Activated T-helper 1 cell treated with anti-CD3 and anti-CD28 coated beads, Interleukin-12 subunit alpha, Interleukin-12 subunit beta, Interleukin-2, Interleukin-4 antibody, amounts not matched to agents 30 ng/mL and 10 ng/mL and 1 ng/mL, durations not matched to agents 14 hours and 24 hours and 36 hours (primary cell): ENCODE measurements around the gene IRF7. TPM values are rescaled to one million over a fixed set of nuclear protein-coding genes. Genes with fewer than 3 reads are reported as not detected.

Experiments
- DNase-seq: peaks from one replicate; pipeline ENCODE4 v3.0.0; 2021; ENCODE audit warnings: low spot score
- H3K27ac Mint-ChIP-seq: one replicate; pipeline ENCODE4 v1.8.0; 2021; ENCODE audit warnings: mild to moderate bottlenecking, mixed read lengths
- H3K27me3 Mint-ChIP-seq: one replicate; pipeline ENCODE4 v1.8.0; 2022; ENCODE audit warnings: mild to moderate bottlenecking, moderate library complexity, mixed read lengths; ENCODE audit not compliant: insufficient read depth
- H3K36me3 Mint-ChIP-seq: one replicate; pipeline ENCODE4 v1.8.0; 2021; ENCODE audit warnings: low read depth, mixed read lengths
- H3K4me1 Mint-ChIP-seq: one replicate; pipeline ENCODE4 v1.8.0; 2021; ENCODE audit warnings: low read depth, mixed read lengths
- H3K4me3 Mint-ChIP-seq: one replicate; pipeline ENCODE4 v1.8.0; 2021; ENCODE audit warnings: mild to moderate bottlenecking, moderate library complexity, mixed read lengths
- H3K9me3 Mint-ChIP-seq: one replicate; pipeline ENCODE4 v1.8.0; 2021; ENCODE audit warnings: mixed read lengths
- intact Hi-C: fragments of 100-400 bp; cut with micrococcal nuclease; formaldehyde crosslinking; loops from one replicate; pipeline ENCODE4 v1.15.1; 2024
- total RNA-seq: library from RNA; stranded (reverse); gene quantifications from 2 replicates; pipeline ENCODE4 v1.2.3, GENCODE V29; 2022

Gene IRF7
- total RNA-seq, 1 donor from 2014 or later = 63.1 TPM

- no peak for DNase-seq
- Mint-ChIP-seq H3K27me3 (peaks cover 20% of the 10 kb centered on the region), H3K36me3 (peaks cover 2% of the 10 kb centered on the region), H3K27ac (no peak overlapping the region), H3K4me3 (no peak overlapping the region), H3K9me3 (no peaks in the 10 kb centered on the region), H3K4me1 (no peaks in the 10 kb centered on the region)
- intact Hi-C loops = no loop called here
Observed at GRCh38 chr11:637333-637592, 21.5 kb upstream of the IRF7 start.

- Mint-ChIP-seq H3K4me3 (peak within 1 kb of the TSS; percentile 19), H3K27ac (no peak within 1 kb of the TSS)
Observed at GRCh38 chr11:636511-637332, 21.0 kb upstream of the IRF7 start, which contains the start of gene DRD4. DRD4 (plus strand) TSS chr11:637269; CDS start chr11:637305, 36 bp downstream.

GRCh38 chr11:635945-636510 lies 20.3 kb upstream of the IRF7 start:
- peaks cover 2% of the 10 kb centered on the region for H3K36me3 Mint-ChIP-seq
- peaks cover 20% of the 10 kb centered on the region for H3K27me3 Mint-ChIP-seq
- H3K4me1 Mint-ChIP-seq = no peaks in the 10 kb centered on the region
- no peak overlapping the region for H3K27ac Mint-ChIP-seq
- DNase-seq = no peak
- no peak overlapping the region for H3K4me3 Mint-ChIP-seq
- intact Hi-C loops = no loop called here
- H3K9me3 Mint-ChIP-seq = no peaks in the 10 kb centered on the region

More at GRCh38 chr11:636511-637332, 21.0 kb upstream of the IRF7 start, which contains the start of gene DRD4:
- no peaks in the 10 kb centered on the region for H3K4me1 Mint-ChIP-seq
- peaks cover 2% of the 10 kb centered on the region for H3K36me3 Mint-ChIP-seq
- intact Hi-C loops = no loop called here
- DNase-seq = no peak
- H3K9me3 Mint-ChIP-seq = no peaks in the 10 kb centered on the region
- H3K27me3 Mint-ChIP-seq = peaks cover 20% of the 10 kb centered on the region

GRCh38 chr11:630871-631270 lies 15.1 kb upstream of the IRF7 start:
- intact Hi-C loops = no loop called here
- Mint-ChIP-seq H3K27ac (no peak overlapping the region), H3K4me3 (no peak overlapping the region), H3K4me1 (peaks cover 20% of the 10 kb centered on the region), H3K27me3 (peaks cover 17% of the 10 kb centered on the region), H3K36me3 (peaks cover 10% of the 10 kb centered on the region), H3K9me3 (no peaks in the 10 kb centered on the region)
- DNase-seq = no peak

- peak overlapping the region; percentile 4 for H3K27ac Mint-ChIP-seq
- H3K4me1 Mint-ChIP-seq = peaks cover 20% of the 10 kb centered on the region
- H3K9me3 Mint-ChIP-seq = no peaks in the 10 kb centered on the region
- peaks cover 20% of the 10 kb centered on the region for H3K27me3 Mint-ChIP-seq
- intact Hi-C loops = no loop called here
- peak overlapping the region; percentile 2 for H3K4me3 Mint-ChIP-seq
- peaks cover 10% of the 10 kb centered on the region for H3K36me3 Mint-ChIP-seq
- DNase-seq = no peak
Observed at GRCh38 chr11:629237-629583, 13.5 kb upstream of the IRF7 start.

GRCh38 chr11:628056-628455 lies 12.3 kb upstream of the IRF7 start:
- Mint-ChIP-seq H3K36me3 (peaks cover 10% of the 10 kb centered on the region), H3K27ac (peak overlapping the region; percentile 74), H3K27me3 (peaks cover 20% of the 10 kb centered on the region), H3K4me3 (no peak overlapping the region), H3K4me1 (peaks cover 20% of the 10 kb centered on the region), H3K9me3 (no peaks in the 10 kb centered on the region)
- intact Hi-C loops = loop anchor here (1.0 kb wide), 1 partner anchor 12 kb away; no protein-coding TSS in a partner anchor
- no peak for DNase-seq

- Mint-ChIP-seq H3K9me3 (no peaks in the 10 kb centered on the region), H3K4me3 (no peak overlapping the region), H3K36me3 (peaks cover 10% of the 10 kb centered on the region), H3K4me1 (peaks cover 20% of the 10 kb centered on the region), H3K27me3 (peaks cover 20% of the 10 kb centered on the region), H3K27ac (no peak overlapping the region)
- intact Hi-C loops = no loop called here
- no peak for DNase-seq
Observed at GRCh38 chr11:627308-627576, 11.5 kb upstream of the IRF7 start.

GRCh38 chr11:626475-627307 lies 10.9 kb upstream of the IRF7 start, which contains the start of gene SCT:
SCT (minus strand) TSS chr11:627181; CDS start chr11:627143, 38 bp downstream.
- Mint-ChIP-seq H3K27me3 (peaks cover 20% of the 10 kb centered on the region), H3K4me3 (no peak within 1 kb of the TSS), H3K36me3 (peaks cover 10% of the 10 kb centered on the region), H3K9me3 (no peaks in the 10 kb centered on the region), H3K27ac (peak within 1 kb of the TSS; percentile 74), H3K4me1 (peaks cover 20% of the 10 kb centered on the region)
- intact Hi-C loops = no loop called here
- no peak for DNase-seq

- no peak overlapping the region for H3K27ac Mint-ChIP-seq
- H3K4me1 Mint-ChIP-seq = peaks cover 20% of the 10 kb centered on the region
- peaks cover 20% of the 10 kb centered on the region for H3K27me3 Mint-ChIP-seq
- intact Hi-C loops = no loop called here
- no peaks in the 10 kb centered on the region for H3K9me3 Mint-ChIP-seq
- H3K36me3 Mint-ChIP-seq = peaks cover 10% of the 10 kb centered on the region
- H3K4me3 Mint-ChIP-seq = no peak overlapping the region
- no peak for DNase-seq
Observed at GRCh38 chr11:625636-626268, 10.0 kb upstream of the IRF7 start.

GRCh38 chr11:624705-625635 lies 9.2 kb upstream of the IRF7 start, which contains the start of gene CDHR5:
CDHR5 (minus strand) TSS chr11:624955; CDS start chr11:624902, 53 bp downstream.
- Mint-ChIP-seq H3K27me3 (peaks cover 20% of the 10 kb centered on the region), H3K27ac (no peak within 1 kb of the TSS), H3K36me3 (peaks cover 10% of the 10 kb centered on the region), H3K9me3 (no peaks in the 10 kb centered on the region), H3K4me3 (no peak within 1 kb of the TSS), H3K4me1 (peaks cover 20% of the 10 kb centered on the region)
- DNase-seq = no peak
- intact Hi-C loops = no loop called here

GRCh38 chr11:623999-624704 lies 8.4 kb upstream of the IRF7 start:
- Mint-ChIP-seq H3K9me3 (no peaks in the 10 kb centered on the region), H3K4me3 (no peak overlapping the region), H3K27ac (no peak overlapping the region), H3K4me1 (peaks cover 15% of the 10 kb centered on the region), H3K27me3 (peaks cover 20% of the 10 kb centered on the region), H3K36me3 (peaks cover 10% of the 10 kb centered on the region)
- no peak for DNase-seq
- intact Hi-C loops = no loop called here
